Fibroblast of lung (primary cell): ENCODE measurements around the gene KIRREL3. TPM values are rescaled to one million over a fixed set of nuclear protein-coding genes. Genes with fewer than 3 reads are reported as not detected.
A peak's percentile ranks its signal among the peaks of the same experiment; 100 is the strongest.

Experiments used
- DNase-seq, 2 donors: peaks; one replicate each; pipeline versions ENCODE4 v3.0.0 to v3.0.0-alpha.2; 2010; ENCODE audit warnings: low read depth in 2 of 2
- H2AFZ ChIP-seq: 2 replicates; pipeline ENCODE4 v1.5.1; 2012; ENCODE audit warnings: low read length, control low read depth, inconsistent platforms
- H3K27ac ChIP-seq: 2 replicates; pipeline ENCODE4 v1.5.1; 2011; ENCODE audit warnings: low read length, control low read depth; ENCODE audit not compliant: insufficient read depth
- H3K27me3 ChIP-seq: 2 replicates; pipeline ENCODE4 v1.5.1; 2011; ENCODE audit warnings: mild to moderate bottlenecking, low read length; ENCODE audit not compliant: control insufficient read depth, insufficient read depth
- H3K36me3 ChIP-seq: 2 replicates; pipeline ENCODE4 v1.5.1; 2011; ENCODE audit warnings: low read length; ENCODE audit not compliant: control insufficient read depth, insufficient read depth
- H3K4me1 ChIP-seq: 2 replicates; pipeline ENCODE4 v1.5.1; 2011; ENCODE audit warnings: low read length; ENCODE audit not compliant: control insufficient read depth, insufficient read depth; ENCODE audit errors: extremely low read depth
- H3K4me2 ChIP-seq: 2 replicates; pipeline ENCODE4 v1.5.1; 2011; ENCODE audit warnings: low read length, control low read depth; ENCODE audit not compliant: insufficient read depth; ENCODE audit errors: extremely low read depth
- H3K4me3 ChIP-seq, 4 experiments: fragments of 200-600 bp in 1 of 4; sonication (generic) in 1 of 4; replicated peaks in 1 of 4; 2 replicates each; pipeline ENCODE4 v1.5.1; 2011 to 2016; ENCODE audit warnings: low read length in 4 of 4, low read depth in 3 of 4, mild to moderate bottlenecking in 3 of 4, control low read depth in 2 of 4, inconsistent platforms in 1 of 4, mixed read lengths in 1 of 4; ENCODE audit not compliant: insufficient read depth in 1 of 4; ENCODE audit errors: control extremely low read depth in 1 of 4
- H3K79me2 ChIP-seq: 2 replicates; pipeline ENCODE4 v1.5.1; 2012; ENCODE audit warnings: mild to moderate bottlenecking, low read length, inconsistent platforms; ENCODE audit not compliant: control insufficient read depth, insufficient read depth
- H3K9ac ChIP-seq: 2 replicates; pipeline ENCODE4 v1.5.1; 2011; ENCODE audit warnings: mild to moderate bottlenecking, low read length, control low read depth; ENCODE audit not compliant: insufficient read depth
- H3K9me3 ChIP-seq: 2 replicates; pipeline ENCODE4 v1.5.1; 2012; ENCODE audit warnings: low read depth, low read length; ENCODE audit not compliant: control insufficient read depth, insufficient read depth
- H4K20me1 ChIP-seq: 2 replicates; pipeline ENCODE4 v1.5.1; 2011; ENCODE audit warnings: low read length; ENCODE audit not compliant: control insufficient read depth, insufficient read depth; ENCODE audit errors: extremely low read depth
- CTCF ChIP-seq, 2 donors: IDR thresholded peaks in 1 of 2; conservative IDR thresholded peaks in 1 of 2; 1 replicate in 1 of 2; 2 replicates in 1 of 2; pipeline ENCODE4 v1.5.1; 2011 to 2012; ENCODE audit warnings: low read length in 2 of 2, control low read depth in 1 of 2, inconsistent platforms in 1 of 2, low read depth in 1 of 2, mild to moderate bottlenecking in 1 of 2
- EZH2 ChIP-seq: IDR thresholded peaks from 2 replicates; pipeline ENCODE4 v1.5.1; 2012; ENCODE audit warnings: low read length, control low read depth, mild to moderate bottlenecking; ENCODE audit errors: missing control alignments
- polyA plus RNA-seq, 2 donors: library from polyadenylated mRNA; depleted of rRNA in 1 of 2; stranded (reverse) in 1 of 2; unstranded in 1 of 2; fragments of >200 nt; gene quantifications; 2 replicates each; pipeline ENCODE4 v1.2.1, GENCODE V29; 2011 to 2012; ENCODE audit warnings: missing spikeins in 1 of 2
- total RNA-seq: library from RNA; depleted of rRNA; stranded (reverse); fragments of >200 nt; gene quantifications from 2 replicates; pipeline ENCODE4 v1.2.1, GENCODE V29; 2014

Gene KIRREL3
- total and polyA plus RNA-seq, 2 donors (not counting 1 experiment from before 2014, with no cell fraction given), result 2.8 to 6.1 TPM

- no peak overlapping the region for H3K4me3 ChIP-seq
- H3K79me2 ChIP-seq, result no peaks in the 10 kb centered on the region
- DNase-seq, result no peak
- H3K4me1 ChIP-seq, result no peaks in the 10 kb centered on the region
- H3K9ac ChIP-seq, result no peak overlapping the region
- H3K27ac ChIP-seq, result no peak overlapping the region
- H2AFZ ChIP-seq, result no peak overlapping the region
- H3K9me3 ChIP-seq, result no peaks in the 10 kb centered on the region
- H3K36me3 ChIP-seq, result no peaks in the 10 kb centered on the region
- TF ChIP-seq EZH2 (no peak), CTCF (conservative IDR thresholded peaks at IDR 0.05 in 1 of 2, IDR thresholded peaks at IDR 0.05 in 1 of 2; ENCODE audit: low read depth in 1 of 2, low read length in 2 of 2) (no peak)
- no peaks in the 10 kb centered on the region for H4K20me1 ChIP-seq
- H3K27me3 ChIP-seq, result no peaks in the 10 kb centered on the region
- H3K4me2 ChIP-seq, result no peak overlapping the region
Measured at GRCh38 chr11:126855536-126855935, 145.0 kb downstream of the KIRREL3 start.

- Histone ChIP-seq H3K27me3 (no peaks in the 10 kb centered on the region), H4K20me1 (no peaks in the 10 kb centered on the region), H3K9me3 (no peaks in the 10 kb centered on the region), H3K36me3 (no peaks in the 10 kb centered on the region), H3K4me2 (no peak overlapping the region), H3K9ac (no peak overlapping the region), H2AFZ (no peak overlapping the region), H3K4me3 (no peak overlapping the region), H3K27ac (no peak overlapping the region), H3K79me2 (no peaks in the 10 kb centered on the region), H3K4me1 (no peaks in the 10 kb centered on the region)
- peak; percentile 19 to 63 for DNase-seq
- TF ChIP-seq CTCF (conservative IDR thresholded peaks at IDR 0.05 in 1 of 2, IDR thresholded peaks at IDR 0.05 in 1 of 2; ENCODE audit: low read depth in 1 of 2, low read length in 2 of 2) (no peak), EZH2 (no peak)
Measured at GRCh38 chr11:126853732-126854131, 146.8 kb downstream of the KIRREL3 start.

GRCh38 chr11:126844789-126845188, 155.8 kb downstream of the KIRREL3 start:
- Histone ChIP-seq H3K4me1 (no peaks in the 10 kb centered on the region), H3K4me2 (no peak overlapping the region), H3K79me2 (no peaks in the 10 kb centered on the region), H4K20me1 (no peaks in the 10 kb centered on the region), H3K9ac (no peak overlapping the region), H3K27ac (no peak overlapping the region), H3K36me3 (no peaks in the 10 kb centered on the region), H2AFZ (no peak overlapping the region), H3K9me3 (no peaks in the 10 kb centered on the region), H3K27me3 (no peaks in the 10 kb centered on the region), H3K4me3 (no peak overlapping the region)
- no peak for TF ChIP-seq EZH2
- TF ChIP-seq CTCF (conservative IDR thresholded peaks at IDR 0.05 in 1 of 2, IDR thresholded peaks at IDR 0.05 in 1 of 2; ENCODE audit: low read depth in 1 of 2, low read length in 2 of 2), result no peak
- DNase-seq, result no peak
